GM18508 (cell line): ENCODE measurements around the gene DOK1.

Experiments
- ATAC-seq: cut with Tn5 transposase; IDR thresholded peaks from one replicate; pipeline ENCODE4 v1.9.1; 2021; ENCODE audit warnings: moderate number of reproducible peaks; ENCODE audit not compliant: insufficient read depth, unreplicated experiment

Gene DOK1

DNA sequence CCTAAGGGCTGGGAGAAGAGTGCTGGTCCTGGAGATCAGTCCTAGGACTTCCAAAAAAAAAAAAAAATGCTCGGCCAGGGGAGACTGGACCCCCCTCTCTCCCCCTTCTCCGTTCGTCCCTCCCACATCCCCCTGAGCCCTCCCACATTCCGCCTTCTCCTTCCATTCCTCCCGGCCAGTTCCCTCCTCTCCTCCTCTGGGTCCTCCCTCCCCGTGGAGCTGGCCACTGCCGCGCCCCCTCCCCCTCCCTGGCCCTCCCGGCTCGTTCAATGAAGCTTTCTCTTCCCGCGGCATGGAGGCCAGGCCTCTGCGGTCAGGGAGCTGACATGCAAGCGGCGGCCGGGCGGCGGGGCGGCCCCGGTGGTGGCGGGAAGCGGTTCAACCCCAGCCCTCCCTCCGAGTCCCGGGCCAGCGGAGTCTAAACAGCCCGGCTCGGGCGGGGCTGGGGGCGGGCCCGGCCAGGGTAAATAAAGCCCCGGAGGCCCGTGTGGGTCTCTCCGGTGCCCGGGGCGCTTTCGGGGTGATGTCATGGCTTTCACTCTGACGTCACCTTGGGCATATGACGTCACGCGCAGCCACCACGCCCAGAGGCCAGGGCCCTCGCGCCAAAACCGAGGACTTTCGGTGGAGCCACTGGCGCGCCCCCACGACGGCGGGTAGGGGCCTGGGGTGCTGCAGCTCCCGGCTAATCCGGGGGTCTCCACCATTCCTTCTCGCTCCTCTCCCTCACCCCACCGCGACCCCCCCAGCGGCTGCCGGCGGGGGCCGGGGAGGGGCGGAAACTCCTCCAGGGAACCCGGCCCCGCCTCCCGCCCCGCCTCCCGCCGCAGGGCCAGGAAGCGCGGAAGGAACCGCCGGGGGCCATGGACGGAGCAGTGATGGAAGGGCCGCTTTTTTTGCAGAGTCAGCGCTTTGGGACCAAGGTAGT is at the start of gene DOK1, which contains the start of gene LOXL3:
TSS of gene DOK1 (plus strand) at position 829 of the 928 bp plus-strand sequence. CDS start at position 864, 35 bp downstream.
TSS of gene LOXL3 (minus strand) at position 51 of the 928 bp plus-strand sequence. CDS start 1,308 bp downstream, outside the sequence.
- ATAC-seq, result no peak

DNA sequence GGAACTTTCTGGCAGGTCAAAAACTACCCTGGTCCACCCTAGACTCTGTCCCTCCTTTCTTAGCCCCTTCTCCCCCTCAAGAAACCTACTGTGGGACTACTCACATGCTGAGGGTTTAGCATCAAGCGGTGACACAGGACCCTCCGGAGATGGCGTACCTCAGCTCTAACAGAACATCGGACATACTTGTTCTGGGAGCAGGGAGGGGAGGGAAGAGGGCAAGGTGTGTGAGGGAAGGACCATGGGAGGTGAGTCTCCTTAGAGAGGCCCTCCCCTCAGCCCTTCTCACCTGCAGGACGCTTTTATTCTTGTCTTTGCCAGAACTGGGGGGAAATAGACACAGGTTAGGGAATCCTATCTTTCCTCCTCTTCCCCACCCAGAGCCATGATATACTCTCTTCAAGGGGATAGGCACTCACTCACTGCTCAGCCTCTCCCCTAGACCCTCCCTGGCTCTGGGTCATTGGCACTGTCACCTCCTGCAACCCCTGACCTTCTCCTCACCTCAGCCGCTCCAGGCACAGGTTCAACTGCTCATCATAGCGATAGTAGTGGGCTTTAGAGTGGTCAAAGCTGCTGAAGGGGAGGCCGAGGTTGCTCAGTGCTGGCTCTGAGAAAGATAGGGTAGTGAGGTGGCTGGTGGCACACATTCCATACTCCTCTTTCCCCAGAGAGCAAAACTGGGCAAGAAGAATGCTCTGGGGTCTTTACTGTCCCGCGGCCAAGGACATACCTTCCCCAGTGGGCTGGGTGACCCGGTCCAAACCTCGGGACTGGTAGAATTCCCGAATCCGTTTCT is 48.9 kb upstream of the DOK1 start:
- ATAC-seq, result no peak

DNA sequence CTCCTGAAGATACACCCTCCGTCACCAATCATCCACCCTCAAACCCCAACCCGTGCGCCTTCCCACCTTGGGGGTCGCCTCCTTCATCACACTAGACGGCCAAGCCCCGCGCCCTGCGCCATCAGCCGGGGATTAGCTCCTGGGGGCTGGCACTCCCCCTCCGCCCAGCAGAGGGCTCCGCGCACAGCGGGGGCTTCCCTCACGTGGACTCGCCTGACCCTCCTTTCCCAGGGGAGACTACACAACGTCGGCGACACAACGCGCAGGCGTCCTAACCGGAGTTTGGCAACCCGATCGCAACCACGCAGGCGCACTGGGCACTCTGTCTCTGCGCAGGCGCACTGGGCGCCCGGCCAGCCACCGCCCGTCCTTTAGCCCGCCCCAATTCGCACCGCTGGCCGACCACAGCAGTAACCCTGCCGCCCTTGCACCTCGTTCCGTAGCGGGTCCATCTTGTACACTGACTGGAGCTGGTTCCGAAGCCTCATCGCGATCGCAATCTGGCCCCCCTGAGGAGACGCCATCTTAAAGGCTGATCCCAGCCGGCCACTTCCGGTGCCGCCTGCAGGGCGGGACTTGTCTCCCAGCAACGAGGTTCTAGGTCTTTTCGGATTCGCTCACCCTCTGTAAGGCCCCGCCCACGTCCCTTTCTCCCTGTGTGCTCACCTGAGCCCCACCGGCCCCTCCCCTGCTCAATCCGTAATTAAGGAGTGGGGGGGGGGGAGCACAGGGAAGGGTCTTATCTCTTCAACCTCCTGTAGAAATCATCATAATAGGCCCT is 47.2 kb upstream of the DOK1 start, which contains the start of gene PCGF1:
TSS of gene PCGF1 (minus strand) at position 551 of the 781 bp plus-strand sequence. CDS start at position 524, 27 bp downstream.
- peak; percentile 79 for ATAC-seq

DNA sequence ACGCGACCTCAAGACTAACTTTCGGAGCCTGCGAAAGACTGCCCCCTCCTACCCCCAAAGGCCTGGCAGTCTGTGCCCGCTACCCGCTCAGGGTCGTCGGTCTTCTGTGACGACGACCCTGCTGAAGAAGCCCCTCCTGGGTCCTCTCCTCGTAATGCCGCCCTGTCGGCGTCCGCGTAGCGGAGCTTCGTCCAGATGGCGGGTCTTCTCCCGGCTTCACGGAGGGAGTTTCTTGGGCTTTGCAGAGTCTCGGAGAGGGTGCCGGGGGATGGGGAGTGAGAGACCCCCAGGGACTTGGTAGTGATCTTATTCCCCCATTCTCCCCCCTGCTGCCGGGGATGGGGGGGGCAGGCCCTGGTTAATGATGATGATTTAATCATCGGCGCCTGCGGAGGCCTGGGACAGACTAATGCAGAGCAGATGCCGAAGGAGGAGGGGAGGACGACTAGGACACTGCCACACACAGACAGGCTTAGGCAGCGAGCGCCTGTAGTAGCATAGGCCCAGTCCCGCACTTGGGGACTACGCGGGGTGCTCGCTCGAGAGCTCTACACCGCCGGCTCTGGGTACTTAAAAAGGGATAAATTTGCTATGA is 46.5 kb upstream of the DOK1 start:
- ATAC-seq, result no peak

DNA sequence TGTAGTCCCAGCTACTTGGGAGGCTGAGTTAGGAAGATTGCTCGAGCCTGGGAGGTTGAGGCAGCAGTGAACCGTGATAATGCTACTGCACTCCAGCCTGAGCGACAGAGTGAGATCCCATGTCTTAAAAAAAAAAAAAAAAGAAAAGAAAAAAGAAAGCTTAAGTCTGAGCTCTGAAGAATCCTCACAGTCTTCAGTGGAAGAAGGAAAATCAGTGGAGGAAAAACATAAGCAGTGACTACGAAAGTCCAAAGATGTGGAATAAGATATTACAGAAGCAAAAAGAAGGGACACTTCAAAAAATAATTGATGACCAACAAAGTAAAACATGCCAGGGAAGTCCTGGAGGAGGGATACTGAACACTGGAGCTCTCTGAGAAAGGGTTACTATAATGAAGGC is 44.2 kb upstream of the DOK1 start:
- ATAC-seq, result no peak

DNA sequence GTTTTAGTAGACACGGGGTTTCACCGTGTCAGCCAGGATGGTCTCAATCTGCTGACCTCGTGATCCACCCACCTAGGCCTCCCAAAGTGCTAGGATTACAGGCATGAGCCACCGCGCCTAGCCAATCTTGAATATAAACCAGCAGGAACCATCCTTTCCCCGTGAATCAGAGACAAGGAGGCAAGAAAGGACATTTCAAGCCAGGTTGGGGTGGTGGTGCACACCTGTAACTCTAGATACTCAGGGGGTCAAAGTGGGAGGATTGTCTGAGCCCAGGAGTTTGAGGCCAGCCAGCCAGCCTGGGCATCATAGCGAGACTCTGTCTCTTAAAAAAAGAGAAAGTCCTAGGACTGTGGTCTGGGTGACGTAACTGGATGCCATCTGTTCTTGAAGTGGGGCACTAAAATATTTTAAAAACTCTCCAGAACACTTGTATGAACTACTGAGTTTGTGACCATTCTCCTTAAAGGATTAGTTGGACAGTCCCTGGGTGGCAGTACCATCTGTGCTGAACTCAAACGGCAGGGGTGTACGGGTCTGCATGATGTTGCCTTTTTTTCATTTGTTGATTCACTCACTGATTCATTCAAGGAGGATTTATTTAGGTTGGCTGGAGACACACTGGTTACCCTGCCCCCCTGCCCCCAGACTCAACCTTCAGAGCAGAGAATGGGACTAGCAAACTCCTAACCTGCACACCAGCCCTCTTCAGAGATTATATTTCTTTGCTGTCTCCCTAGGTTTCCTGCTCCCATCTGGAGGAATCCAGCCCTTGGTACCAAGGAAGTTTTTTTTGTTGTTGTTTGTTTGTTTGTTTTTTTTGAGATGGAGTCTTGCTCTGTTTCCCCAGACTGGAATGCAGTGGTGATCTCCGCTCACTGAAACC is 43.2 kb upstream of the DOK1 start:
- no peak for ATAC-seq

DNA sequence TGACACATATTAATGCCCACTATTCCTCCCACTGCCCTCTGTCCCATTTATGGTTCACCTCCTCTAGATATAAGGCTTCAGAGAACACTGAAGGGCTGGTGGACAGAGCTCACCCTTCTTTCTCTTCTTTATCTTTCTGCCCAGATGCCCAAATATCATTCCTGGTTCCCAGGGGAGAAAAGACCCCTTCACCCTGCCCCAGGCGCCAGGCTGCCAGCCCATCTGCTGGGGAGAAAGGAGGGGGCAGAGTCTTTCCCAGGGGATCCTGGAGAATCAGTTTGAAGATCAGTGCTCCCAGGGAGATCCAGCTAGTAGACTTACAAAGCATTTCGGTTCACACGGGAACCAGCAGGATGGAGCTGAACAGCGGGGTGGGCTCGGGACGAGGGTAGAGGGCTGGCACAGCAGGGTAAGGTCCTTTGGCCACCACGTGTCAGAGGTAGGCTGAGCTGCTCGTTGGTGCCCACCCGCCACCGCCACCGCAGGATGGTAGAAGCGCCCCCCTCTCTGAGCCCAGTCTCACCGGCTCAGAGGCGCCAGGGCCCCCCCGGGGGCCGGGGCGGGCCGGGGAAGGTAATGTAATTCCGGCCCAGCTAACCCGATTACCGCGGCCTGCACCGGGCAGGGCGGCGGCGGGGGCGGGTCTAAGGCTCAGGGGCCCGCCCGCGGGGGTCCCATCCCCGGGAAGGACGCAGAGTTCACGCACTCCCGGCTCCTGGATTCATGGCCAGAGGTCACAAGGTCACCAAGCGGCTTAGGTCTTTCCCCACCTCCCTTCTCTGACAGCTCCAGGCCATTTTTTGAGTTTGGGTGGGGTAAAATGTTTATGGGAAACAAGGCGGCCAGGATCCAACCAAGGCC is 41.5 kb upstream of the DOK1 start:
- ATAC-seq, result no peak

DNA sequence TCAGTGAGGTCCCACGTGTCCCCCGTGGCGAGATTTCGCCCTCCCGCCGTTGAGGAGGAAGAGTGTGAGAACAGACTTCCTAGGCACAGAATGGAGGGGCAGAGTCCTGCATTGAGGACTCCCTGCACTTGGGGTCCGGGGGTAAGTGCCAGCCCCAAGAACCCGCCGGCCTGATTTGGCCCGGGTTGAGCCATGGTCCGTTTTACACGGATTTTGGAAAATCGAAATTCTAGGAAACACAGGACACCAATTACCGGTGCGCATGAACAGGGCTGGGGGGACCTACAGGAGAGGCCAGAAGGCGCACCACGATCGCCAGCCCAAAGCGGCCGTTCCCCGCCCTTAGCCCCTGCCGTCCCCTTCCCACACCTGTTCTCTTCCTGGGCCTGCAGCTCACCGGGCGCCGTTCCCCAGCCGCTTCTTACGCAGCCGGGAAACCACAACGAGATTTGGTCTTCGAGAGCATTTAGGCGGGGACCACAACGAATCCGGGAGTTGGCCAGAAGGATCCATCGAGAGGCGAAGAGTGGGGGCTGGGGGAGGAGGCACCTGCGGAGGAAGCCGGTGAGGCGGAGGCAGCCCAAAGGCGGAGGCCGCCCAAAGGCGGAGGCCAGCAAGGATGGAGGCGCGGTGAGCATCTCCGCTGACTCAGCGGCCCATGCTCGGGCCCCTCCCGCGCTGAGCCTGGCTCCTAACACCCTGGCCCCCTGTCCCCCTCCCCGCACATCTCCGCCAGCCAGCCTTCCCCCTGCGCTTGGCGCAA is 40.7 kb upstream of the DOK1 start:
- no peak for ATAC-seq

DNA sequence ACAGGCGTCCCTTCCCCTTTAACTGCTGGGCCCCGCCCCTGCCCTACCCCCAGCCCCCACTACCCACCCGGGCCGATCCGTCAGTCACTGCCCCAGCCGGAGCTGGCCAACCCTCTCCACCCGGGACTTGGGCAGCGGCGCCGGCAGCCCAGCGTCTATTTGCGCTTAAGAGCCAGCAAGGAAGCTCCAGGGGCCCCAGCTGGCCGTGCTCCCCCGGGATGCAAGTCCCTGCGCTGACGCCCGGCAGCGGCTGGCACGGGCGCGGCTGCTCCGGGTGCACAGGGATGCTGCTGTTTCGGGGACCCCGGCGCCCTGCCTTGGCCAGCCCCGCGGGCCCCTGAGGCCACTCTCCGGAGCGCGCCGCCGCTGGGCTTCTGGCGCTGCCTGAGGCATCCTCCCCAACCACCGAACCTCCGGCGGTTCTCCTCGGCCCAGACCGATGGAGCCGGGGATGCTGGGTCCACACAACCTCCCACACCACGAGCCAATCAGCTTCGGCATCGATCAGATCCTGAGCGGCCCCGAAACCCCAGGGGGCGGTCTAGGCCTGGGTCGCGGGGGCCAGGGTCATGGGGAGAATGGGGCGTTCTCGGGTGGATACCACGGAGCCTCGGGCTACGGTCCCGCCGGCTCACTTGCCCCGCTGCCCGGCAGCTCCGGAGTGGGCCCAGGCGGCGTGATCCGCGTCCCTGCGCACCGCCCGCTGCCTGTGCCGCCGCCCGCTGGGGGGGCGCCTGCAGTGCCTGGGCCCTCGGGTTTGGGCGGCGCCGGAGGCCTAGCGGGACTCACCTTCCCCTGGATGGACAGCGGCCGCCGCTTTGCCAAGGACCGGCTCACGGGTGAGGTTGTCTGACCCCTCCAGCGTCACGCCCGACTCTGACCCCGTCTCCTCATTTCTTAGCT is 39.9 kb upstream of the DOK1 start, which contains the start of gene TLX2:
TSS of gene TLX2 (plus strand) at position 83 of the 903 bp plus-strand sequence. CDS start at position 440, 357 bp downstream.
- no peak for ATAC-seq

DNA sequence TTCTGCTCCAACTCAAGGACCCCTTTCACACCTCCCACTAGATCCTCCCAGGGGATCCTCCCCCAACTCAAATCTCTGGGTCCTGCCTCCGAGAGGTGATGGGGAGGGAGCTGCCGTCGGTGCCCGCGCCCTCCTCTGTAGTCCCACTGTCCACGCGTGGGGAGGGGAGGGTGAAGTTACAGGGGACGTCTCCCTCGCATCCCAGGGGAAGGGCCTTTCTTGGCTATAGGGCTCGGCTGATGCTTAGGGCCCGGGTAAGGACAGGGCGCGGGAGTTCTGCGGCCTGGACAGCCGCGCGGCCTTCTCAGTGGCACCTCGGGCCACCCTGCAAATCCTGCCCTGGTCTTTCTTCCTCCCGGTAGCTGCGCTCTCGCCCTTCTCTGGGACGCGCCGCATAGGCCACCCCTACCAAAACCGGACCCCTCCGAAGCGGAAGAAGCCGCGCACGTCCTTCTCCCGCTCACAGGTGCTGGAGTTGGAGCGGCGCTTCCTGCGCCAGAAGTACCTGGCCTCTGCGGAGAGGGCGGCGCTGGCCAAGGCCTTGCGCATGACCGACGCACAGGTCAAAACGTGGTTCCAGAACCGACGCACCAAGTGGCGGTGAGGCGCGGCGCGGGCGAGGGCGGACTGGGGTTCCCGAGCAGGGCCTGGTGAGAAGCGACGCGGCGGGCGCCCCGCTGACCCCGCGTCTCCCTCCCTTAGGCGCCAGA is 39.1 kb upstream of the DOK1 start:
- ATAC-seq, result no peak

DNA sequence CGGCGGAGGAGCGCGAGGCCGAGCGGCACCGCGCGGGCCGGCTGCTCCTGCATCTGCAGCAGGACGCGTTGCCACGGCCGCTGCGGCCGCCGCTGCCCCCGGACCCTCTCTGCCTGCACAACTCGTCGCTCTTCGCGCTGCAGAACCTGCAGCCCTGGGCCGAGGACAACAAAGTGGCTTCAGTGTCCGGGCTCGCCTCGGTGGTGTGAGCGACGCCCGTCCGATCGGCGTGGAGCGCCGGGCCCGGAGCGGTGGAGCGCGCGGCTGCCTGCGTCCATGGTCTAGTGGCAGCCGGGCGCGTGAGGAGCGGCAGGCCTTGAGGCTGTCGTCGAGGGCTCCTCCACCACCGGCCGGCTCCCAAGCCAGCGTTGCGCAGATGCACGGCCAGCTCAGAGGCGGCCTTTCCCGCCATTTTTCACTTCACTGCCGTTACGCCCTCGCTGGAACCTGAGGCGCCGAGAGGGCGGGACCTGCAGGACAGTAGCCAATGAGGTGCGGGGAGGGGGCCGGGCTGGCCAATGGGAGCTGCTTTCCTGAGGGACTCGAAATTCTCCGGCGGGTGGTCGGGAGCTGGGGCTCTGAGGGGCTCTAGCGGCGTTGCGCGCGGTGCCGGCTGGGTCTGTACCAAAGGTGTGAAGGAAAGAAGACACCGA is 38.4 kb upstream of the DOK1 start:
- ATAC-seq, result no peak

DNA sequence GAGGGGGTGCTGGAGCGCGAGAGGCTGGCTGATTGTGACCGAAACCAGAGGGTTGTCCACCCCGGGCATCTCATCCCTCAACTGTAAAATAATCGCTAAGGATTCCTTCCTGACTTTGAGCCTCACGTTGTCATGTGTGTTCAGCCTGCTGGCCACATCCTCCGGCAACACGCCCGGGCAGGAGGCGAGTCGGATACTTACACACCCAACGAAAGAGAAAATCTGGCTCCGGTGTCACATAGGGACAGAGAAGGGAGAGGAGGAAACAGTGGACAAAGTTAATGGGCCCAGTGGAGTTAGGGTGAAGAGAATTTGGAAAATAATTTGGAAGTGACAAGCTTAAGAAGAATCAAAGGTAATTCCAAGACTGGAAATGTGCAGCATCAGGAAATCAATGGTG is 37.9 kb upstream of the DOK1 start:
- ATAC-seq, result no peak

DNA sequence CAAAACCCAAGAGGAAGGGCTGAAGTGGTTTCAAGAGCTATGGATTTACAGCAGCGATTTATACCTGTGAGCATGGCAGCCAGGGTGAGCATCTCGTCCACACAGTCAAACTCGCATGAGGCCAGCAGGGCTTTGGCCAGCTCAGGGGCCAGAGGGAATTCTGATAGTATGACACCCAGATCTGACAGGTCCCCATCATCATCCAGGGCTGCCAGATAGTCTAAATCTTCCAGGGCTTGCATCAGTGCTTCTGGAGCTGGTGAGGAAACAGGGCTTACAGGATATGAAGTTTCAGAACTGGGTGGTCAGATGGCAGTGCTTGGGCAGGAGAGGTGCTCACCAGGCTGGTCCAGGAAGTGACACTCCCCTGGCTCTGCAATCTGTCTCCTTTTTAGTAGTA is 32.0 kb upstream of the DOK1 start:
- ATAC-seq, result no peak

DNA sequence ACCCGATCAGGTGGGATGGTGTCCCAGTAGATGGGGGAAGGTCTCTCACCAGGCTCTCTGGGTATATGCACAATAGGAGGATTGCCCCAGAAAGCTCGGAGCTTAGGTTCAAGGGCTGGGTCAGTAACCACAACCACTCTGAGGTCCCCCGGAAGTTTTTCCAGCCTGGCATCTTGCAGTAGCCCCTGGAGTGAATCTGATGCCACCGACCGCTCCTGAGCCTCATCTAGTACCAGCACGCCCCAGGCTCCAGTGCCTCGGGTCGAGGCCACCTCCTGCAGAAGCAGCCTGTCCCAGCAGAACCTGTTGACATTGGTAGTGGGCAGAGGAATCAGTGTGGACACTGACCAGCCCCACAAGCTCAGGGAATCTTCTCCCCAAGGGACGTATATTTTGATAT is 30.5 kb upstream of the DOK1 start:
- ATAC-seq, result no peak
